Progenitor cell of endocrine pancreas (in vitro differentiated cells): Measurements from ENCODE around the gene KRTAP3-2. TPM values are rescaled to one million over a fixed set of nuclear protein-coding genes. Genes with fewer than 3 reads are reported as not detected.

Source experiments
- DNase-seq: peaks from one replicate; pipeline ENCODE4 v3.0.0; 2021; ENCODE audit warnings: low spot score; ENCODE audit not compliant: unreplicated experiment
- H3K27ac Mint-ChIP-seq: 2 replicates; pipeline ENCODE4 v1.8.0; 2021; ENCODE audit warnings: mild to moderate bottlenecking, moderate library complexity, mixed read lengths
- H3K27me3 Mint-ChIP-seq: 2 replicates; pipeline ENCODE4 v1.8.0; 2021; ENCODE audit warnings: mixed read lengths
- H3K36me3 Mint-ChIP-seq: 2 replicates; pipeline ENCODE4 v1.8.0; 2022; ENCODE audit warnings: mixed read lengths; ENCODE audit not compliant: insufficient read depth
- H3K4me1 Mint-ChIP-seq: 2 replicates; pipeline ENCODE4 v1.8.0; 2021; ENCODE audit warnings: low read depth, mixed read lengths
- H3K4me3 Mint-ChIP-seq: 2 replicates; pipeline ENCODE4 v1.8.0; 2021; ENCODE audit warnings: low read depth, mild to moderate bottlenecking, moderate library complexity, mixed read lengths
- H3K9me3 Mint-ChIP-seq: 2 replicates; pipeline ENCODE4 v1.8.0; 2021; ENCODE audit warnings: low read depth, mixed read lengths
- total RNA-seq: library from RNA; stranded (reverse); gene quantifications from 2 replicates; pipeline ENCODE4 v1.2.1, GENCODE V29; 2021
- TF ChIP-seq, protein P1 (sequence below): fragments of 200-600 bp; sonication (generic); IDR thresholded peaks from one replicate; pipeline ENCODE4 v1.5.0; 2021; ENCODE audit warnings: antibody characterized with exemption, mild to moderate bottlenecking; ENCODE audit not compliant: unreplicated experiment

KRTAP3-2 gene
- total RNA-seq, 1 donor from 2014 or later, result not detected

DNA sequence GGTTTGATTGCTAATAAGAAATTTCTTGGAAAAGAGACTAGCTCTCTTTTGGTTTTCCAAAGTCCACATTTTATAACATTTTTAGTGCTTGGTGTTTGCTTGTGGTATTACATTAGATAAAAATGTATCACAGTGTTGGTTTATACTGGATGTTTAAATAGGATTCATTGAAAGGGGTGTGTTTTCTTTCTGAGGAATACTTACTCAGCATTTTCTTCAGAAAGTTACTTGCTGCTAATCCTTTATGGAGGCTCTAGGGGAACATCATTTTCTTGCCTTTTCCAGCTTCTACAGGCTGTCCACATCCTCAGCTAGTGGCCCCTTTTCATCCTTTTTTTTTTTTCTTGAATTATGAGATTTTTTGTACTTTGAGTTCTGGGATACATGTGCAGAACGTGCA lies 32.1 kb downstream of the KRTAP3-2 start:
- Mint-ChIP-seq H3K36me3 (no peaks in the 10 kb centered on the region), H3K27ac (no peak overlapping the region), H3K4me3 (no peak overlapping the region), H3K4me1 (peaks cover 3% of the 10 kb centered on the region), H3K27me3 (no peaks in the 10 kb centered on the region), H3K9me3 (peaks cover 9% of the 10 kb centered on the region)
- DNase-seq, result no peak
- TF ChIP-seq, protein P1, sequence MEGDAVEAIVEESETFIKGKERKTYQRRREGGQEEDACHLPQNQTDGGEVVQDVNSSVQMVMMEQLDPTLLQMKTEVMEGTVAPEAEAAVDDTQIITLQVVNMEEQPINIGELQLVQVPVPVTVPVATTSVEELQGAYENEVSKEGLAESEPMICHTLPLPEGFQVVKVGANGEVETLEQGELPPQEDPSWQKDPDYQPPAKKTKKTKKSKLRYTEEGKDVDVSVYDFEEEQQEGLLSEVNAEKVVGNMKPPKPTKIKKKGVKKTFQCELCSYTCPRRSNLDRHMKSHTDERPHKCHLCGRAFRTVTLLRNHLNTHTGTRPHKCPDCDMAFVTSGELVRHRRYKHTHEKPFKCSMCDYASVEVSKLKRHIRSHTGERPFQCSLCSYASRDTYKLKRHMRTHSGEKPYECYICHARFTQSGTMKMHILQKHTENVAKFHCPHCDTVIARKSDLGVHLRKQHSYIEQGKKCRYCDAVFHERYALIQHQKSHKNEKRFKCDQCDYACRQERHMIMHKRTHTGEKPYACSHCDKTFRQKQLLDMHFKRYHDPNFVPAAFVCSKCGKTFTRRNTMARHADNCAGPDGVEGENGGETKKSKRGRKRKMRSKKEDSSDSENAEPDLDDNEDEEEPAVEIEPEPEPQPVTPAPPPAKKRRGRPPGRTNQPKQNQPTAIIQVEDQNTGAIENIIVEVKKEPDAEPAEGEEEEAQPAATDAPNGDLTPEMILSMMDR, result no peak

DNA sequence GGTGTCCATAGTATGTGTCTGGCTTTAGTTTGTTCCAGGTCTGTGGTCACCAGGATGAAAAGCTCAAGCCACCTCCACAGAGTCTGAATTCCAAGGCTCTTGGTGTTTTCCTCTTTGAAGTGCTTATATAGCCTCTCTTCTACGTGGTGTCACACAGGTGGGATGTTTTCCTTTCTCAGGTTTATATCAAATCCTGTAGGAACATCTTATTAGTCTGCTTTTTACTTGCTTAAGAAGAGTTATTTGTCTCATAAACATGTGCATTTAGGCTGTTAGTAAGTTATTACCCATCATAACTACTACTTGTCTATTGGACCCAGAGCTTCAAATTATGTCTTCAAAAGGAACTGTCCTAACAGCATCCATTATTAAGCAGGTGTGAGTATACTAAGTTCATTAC lies 32.9 kb downstream of the KRTAP3-2 start, which contains the start of gene KRT39:
KRT39 (minus strand) TSS at position 101 of the 400 bp plus-strand sequence; CDS start at position 9, 92 bp downstream.
- no peak within 1 kb of the TSS for H3K27ac Mint-ChIP-seq
- no peak for DNase-seq
- H3K4me1 Mint-ChIP-seq, result peaks cover 8% of the 10 kb centered on the region
- no peaks in the 10 kb centered on the region for H3K36me3 Mint-ChIP-seq
- H3K4me3 Mint-ChIP-seq, result no peak within 1 kb of the TSS
- H3K9me3 Mint-ChIP-seq, result peaks cover 9% of the 10 kb centered on the region
- TF ChIP-seq, protein P1, result no peak
- H3K27me3 Mint-ChIP-seq, result no peaks in the 10 kb centered on the region

DNA sequence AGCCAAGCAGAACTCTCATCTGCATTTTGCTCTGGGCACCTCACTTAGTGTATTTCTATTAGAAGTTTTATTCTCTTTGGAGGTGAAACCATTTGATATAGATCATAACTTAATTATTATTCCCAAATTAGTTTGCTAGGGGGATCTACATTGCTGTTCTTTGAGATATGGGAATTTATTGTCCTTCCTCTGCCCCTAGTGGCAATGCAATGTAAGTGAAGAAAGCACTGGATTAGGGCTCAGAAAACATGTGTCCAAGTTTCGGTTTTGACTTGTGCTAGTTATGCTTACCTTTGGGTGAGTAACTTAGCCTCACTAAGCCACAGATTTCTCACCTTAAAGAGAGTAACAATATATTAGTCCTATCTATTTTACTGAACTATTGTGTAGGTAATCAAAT lies 35.9 kb downstream of the KRTAP3-2 start:
- DNase-seq, result no peak
- Mint-ChIP-seq H3K27ac (no peak overlapping the region), H3K36me3 (no peaks in the 10 kb centered on the region), H3K27me3 (no peaks in the 10 kb centered on the region), H3K4me3 (no peak overlapping the region), H3K4me1 (peaks cover 23% of the 10 kb centered on the region), H3K9me3 (peaks cover 14% of the 10 kb centered on the region)
- TF ChIP-seq, protein P1, result peak; percentile 61

DNA sequence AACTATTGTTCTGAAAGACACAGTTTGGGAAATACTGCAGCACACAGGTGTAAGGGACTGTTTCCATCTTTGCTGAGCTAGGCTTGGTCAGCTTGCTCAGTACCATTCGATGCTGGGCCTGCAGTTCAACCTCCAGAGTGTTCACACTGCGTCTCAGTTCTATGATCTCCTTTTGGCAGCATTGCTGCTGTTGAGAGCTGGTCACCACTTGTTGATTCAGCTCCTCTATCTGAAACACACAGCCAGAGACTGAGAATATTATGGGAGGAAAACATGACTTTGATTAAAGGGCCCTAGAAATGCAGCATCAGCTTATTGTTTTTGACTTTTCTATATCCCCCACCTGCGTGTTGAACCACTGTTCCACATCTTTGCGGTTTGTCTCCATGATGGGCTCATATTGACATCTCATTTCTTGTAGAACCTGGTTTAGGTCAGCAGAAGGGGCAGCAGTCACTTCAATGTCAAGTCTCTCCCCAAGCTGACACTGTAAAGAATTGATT lies 37.6 kb downstream of the KRTAP3-2 start:
- DNase-seq, result no peak
- Mint-ChIP-seq H3K36me3 (no peaks in the 10 kb centered on the region), H3K9me3 (peaks cover 14% of the 10 kb centered on the region), H3K4me3 (no peak overlapping the region), H3K27ac (peak overlapping the region; percentile 30), H3K4me1 (peaks cover 39% of the 10 kb centered on the region), H3K27me3 (no peaks in the 10 kb centered on the region)
- TF ChIP-seq, protein P1, result no peak

DNA sequence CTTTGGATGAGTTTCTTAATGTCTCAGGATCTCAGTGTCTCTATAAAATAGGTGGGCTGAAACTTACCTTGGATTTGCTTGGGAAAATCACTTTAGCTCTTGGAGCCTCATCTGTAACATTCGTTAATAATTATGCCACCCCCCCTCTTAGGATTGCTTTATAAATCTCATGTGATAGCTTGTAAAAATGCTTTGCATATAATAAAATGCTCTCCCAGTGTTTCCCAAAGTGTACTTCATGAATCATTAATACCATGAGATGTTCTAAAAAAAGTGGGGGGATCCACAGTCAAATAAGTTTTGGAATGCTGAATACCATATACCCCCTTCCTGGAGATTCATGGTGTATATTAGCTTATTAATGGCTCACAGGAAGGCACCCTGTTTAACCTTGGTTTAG lies 38.1 kb downstream of the KRTAP3-2 start:
- Mint-ChIP-seq H3K4me3 (no peak overlapping the region), H3K27me3 (no peaks in the 10 kb centered on the region), H3K9me3 (peaks cover 14% of the 10 kb centered on the region), H3K36me3 (no peaks in the 10 kb centered on the region), H3K4me1 (peaks cover 45% of the 10 kb centered on the region), H3K27ac (no peak overlapping the region)
- no peak for DNase-seq
- TF ChIP-seq, protein P1, result no peak
